Vagina (tissue), 2 donors: ENCODE data around the gene DNAH2.

Experiments
- POLR2A ChIP-seq, 2 donors: fragments of 450-650 bp; IDR thresholded peaks; one replicate each; pipeline ENCODE4 v1.6.1; 2017; ENCODE audit warnings: antibody characterized with exemption in 2 of 2, mild to moderate bottlenecking in 2 of 2, moderate library complexity in 2 of 2
- TF ChIP-seq, protein P1 (sequence below), 3 experiments: fragments of 450-650 bp in 2 of 3; fragments of 200-600 bp in 1 of 3; sonication (generic) in 1 of 3; IDR thresholded peaks; one replicate each; pipeline ENCODE4 v1.5.1; 2017 to 2019; ENCODE audit warnings: antibody characterized with exemption in 3 of 3, mild to moderate bottlenecking in 2 of 3, moderate library complexity in 2 of 3

DNA sequence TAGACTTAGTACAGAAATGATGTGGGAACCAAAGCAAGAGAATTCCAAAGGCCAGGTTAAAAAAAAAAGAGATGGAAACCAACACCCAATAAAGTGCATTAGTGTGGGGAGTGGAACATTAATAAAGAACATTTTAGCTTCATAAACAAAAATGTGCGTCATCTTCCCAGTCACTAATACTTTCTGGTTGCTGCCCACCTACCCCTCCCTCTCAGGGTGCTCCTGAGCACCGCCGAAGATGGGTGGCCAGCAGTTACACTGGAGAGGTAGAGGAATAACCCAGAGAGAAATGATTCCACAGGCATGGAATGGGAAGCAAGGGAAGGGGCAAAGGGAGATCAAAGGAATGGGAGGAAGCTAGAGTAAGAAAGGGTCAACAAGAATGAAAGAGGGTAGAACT is 165.1 kb downstream of the DNAH2 start:
- no peak for TF ChIP-seq POLR2A (IDR thresholded peaks at IDR 0.05)
- TF ChIP-seq, protein P1, sequence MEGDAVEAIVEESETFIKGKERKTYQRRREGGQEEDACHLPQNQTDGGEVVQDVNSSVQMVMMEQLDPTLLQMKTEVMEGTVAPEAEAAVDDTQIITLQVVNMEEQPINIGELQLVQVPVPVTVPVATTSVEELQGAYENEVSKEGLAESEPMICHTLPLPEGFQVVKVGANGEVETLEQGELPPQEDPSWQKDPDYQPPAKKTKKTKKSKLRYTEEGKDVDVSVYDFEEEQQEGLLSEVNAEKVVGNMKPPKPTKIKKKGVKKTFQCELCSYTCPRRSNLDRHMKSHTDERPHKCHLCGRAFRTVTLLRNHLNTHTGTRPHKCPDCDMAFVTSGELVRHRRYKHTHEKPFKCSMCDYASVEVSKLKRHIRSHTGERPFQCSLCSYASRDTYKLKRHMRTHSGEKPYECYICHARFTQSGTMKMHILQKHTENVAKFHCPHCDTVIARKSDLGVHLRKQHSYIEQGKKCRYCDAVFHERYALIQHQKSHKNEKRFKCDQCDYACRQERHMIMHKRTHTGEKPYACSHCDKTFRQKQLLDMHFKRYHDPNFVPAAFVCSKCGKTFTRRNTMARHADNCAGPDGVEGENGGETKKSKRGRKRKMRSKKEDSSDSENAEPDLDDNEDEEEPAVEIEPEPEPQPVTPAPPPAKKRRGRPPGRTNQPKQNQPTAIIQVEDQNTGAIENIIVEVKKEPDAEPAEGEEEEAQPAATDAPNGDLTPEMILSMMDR (IDR thresholded peaks at IDR 0.05): no peak
